HepG2 (cell line): ENCODE results near the gene R3HDM4. TPM values are rescaled to one million over a fixed set of nuclear protein-coding genes. Genes with fewer than 3 reads are reported as not detected.

Experiments used
- ATAC-seq: fragments of 200-7000 bp; cut with Tn5 transposase; 3 replicates; pipeline ENCODE4 v1.9.1; 2020; ENCODE audit warnings: mild to moderate bottlenecking, moderate library complexity
- BruUV-seq: library from RNA; stranded (reverse); fragments of 400-500 nt; replicated peaks from 2 replicates; lab custom pipeline; 2021; lab: Mats Ljungman, UMichigan
- CTCF ChIA-PET: fragments of 300-600 bp; formaldehyde crosslinking; extraction: SDS; loops from one replicate; lab custom pipeline; 2021; ENCODE audit warnings: low total read pairs, inconsistent platforms, low intra/inter-chr PET ratio; lab: Yijun Ruan, JAX
- POLR2A ChIA-PET: fragments of 350-600 bp; sonication (Branson Sonifier 250); formaldehyde crosslinking; loops from one replicate; lab custom pipeline; 2020; ENCODE audit warnings: antibody characterized with exemption, inconsistent platforms; lab: Yijun Ruan, JAX
- DNase-seq: peaks from one replicate; pipeline ENCODE4 v3.0.0-alpha.2; 2015; ENCODE audit warnings: low spot score
- FAIRE-seq: peaks from 3 replicates; lab custom pipeline; 2011; peaks lifted over from hg19 to GRCh38; lab: Jason Lieb, UNC
- H2AFZ ChIP-seq: one replicate; pipeline ENCODE4 v1.6.1; 2011; ENCODE audit warnings: low read length, inconsistent platforms
- H3K27ac ChIP-seq: fragments of 300-600 bp; 3 replicates; pipeline ENCODE4 v1.8.0; 2011; ENCODE audit warnings: mixed run types, mild to moderate bottlenecking, mixed read lengths, low read length, inconsistent platforms; ENCODE audit not compliant: insufficient read depth; ENCODE audit errors: extremely low read length
- H3K27me3 ChIP-seq, 2 experiments: fragments of 200-600 bp in 1 of 2; 2 replicates in 1 of 2; 3 replicates in 1 of 2; pipeline versions ENCODE4 v1.6.0 to v1.8.0; 2011; ENCODE audit warnings: low read length in 2 of 2, mild to moderate bottlenecking in 2 of 2, moderate library complexity in 2 of 2, inconsistent platforms in 1 of 2; ENCODE audit not compliant: insufficient read depth in 2 of 2, control insufficient read depth in 1 of 2
- H3K36me3 ChIP-seq, 2 experiments: fragments of 200-600 bp in 1 of 2; replicated peaks in 1 of 2; 2 replicates in 1 of 2; 3 replicates in 1 of 2; pipeline versions ENCODE4 v1.5.1 to v1.8.0; 2011; ENCODE audit warnings: low read length in 2 of 2, inconsistent platforms in 1 of 2; ENCODE audit not compliant: insufficient read depth in 2 of 2, control insufficient read depth in 1 of 2
- H3K4me1 ChIP-seq: 2 replicates; pipeline ENCODE4 v1.5.1; 2012; ENCODE audit warnings: low read length, inconsistent platforms; ENCODE audit not compliant: insufficient read depth
- H3K4me2 ChIP-seq: 2 replicates; pipeline ENCODE4 v1.6.0; 2011; ENCODE audit warnings: low read depth, low read length, inconsistent platforms
- H3K4me3 ChIP-seq, 3 experiments: fragments of 200-600 bp in 1 of 3; sonication (generic), shearing (Covaris generic) in 1 of 3; replicated peaks in 1 of 3; 2 replicates each; pipeline ENCODE4 v1.5.1; 2011 to 2016; ENCODE audit warnings: low read length in 3 of 3, inconsistent platforms in 2 of 3, low read depth in 2 of 3, mild to moderate bottlenecking in 2 of 3, control low read depth in 1 of 3, mixed read lengths in 1 of 3; ENCODE audit not compliant: insufficient read depth in 1 of 3
- H3K79me2 ChIP-seq: one replicate; pipeline ENCODE4 v1.6.1; 2011; ENCODE audit warnings: low read length, inconsistent platforms; ENCODE audit not compliant: insufficient read depth
- H3K9ac ChIP-seq: 2 replicates; pipeline ENCODE4 v1.6.0; 2011; ENCODE audit warnings: mild to moderate bottlenecking, low read depth, low read length, inconsistent platforms; ENCODE audit not compliant: insufficient read depth
- H3K9me3 ChIP-seq: 2 replicates; pipeline ENCODE4 v1.5.1; 2012; ENCODE audit warnings: mild to moderate bottlenecking, low read length
- H4K20me1 ChIP-seq: 2 replicates; pipeline ENCODE4 v1.6.0; 2011; ENCODE audit warnings: inconsistent platforms, mild to moderate bottlenecking, low read length, moderate library complexity; ENCODE audit not compliant: insufficient read depth
- AGO2 ChIP-seq: fragments of 200-400 bp; formaldehyde crosslinking; optimal IDR thresholded peaks from 2 replicates; pipeline ENCODE3; 2017; ENCODE audit warnings: mild to moderate bottlenecking, low read depth, low read length, moderate library complexity
- LCORL ChIP-seq, 2 experiments: fragments of 450-650 bp in 1 of 2; sonication (generic) in 1 of 2; formaldehyde crosslinking in 1 of 2; IDR thresholded peaks; 2 replicates each; pipeline versions ENCODE4 v1.5.0 to v1.6.1; 2017 to 2020; ENCODE audit warnings: antibody characterized with exemption in 1 of 2, missing genetic modification reagents in 1 of 2
- PAXIP1 ChIP-seq: sonication (generic); formaldehyde crosslinking; conservative IDR thresholded peaks from 2 replicates; pipeline ENCODE4 v1.4.0; 2020; ENCODE audit warnings: mild to moderate bottlenecking, missing genetic modification reagents, moderate library complexity
- PHF20 ChIP-seq: sonication (generic); formaldehyde crosslinking; IDR thresholded peaks from 2 replicates; pipeline ENCODE4 v1.5.0; 2020; ENCODE audit warnings: mild to moderate bottlenecking, missing genetic modification reagents
- SP140L ChIP-seq: sonication (generic); formaldehyde crosslinking; IDR thresholded peaks from 2 replicates; pipeline ENCODE4 v1.4.0; 2020; ENCODE audit warnings: missing genetic modification reagents, borderline replicate concordance
- ZBTB38 ChIP-seq: sonication (generic); formaldehyde crosslinking; IDR thresholded peaks from 2 replicates; pipeline ENCODE4 v1.5.1; 2020; ENCODE audit warnings: mild to moderate bottlenecking, missing genetic modification reagents
- ZFP36 ChIP-seq: fragments of 150-350 bp; IDR thresholded peaks from 2 replicates; pipeline ENCODE4 v1.6.1; 2018; ENCODE audit warnings: borderline replicate concordance, low read length, low read depth; ENCODE audit not compliant: partially characterized antibody
- ZNF207 ChIP-seq: fragments of 450-650 bp; IDR thresholded peaks from 2 replicates; pipeline ENCODE4 v1.6.1; 2016; ENCODE audit warnings: antibody characterized with exemption, borderline replicate concordance
- ZNF530 ChIP-seq: sonication (generic); formaldehyde crosslinking; IDR thresholded peaks from 2 replicates; pipeline ENCODE4 v1.5.0; 2020; ENCODE audit warnings: low read depth, mild to moderate bottlenecking, missing genetic modification reagents
- WGBS: methylation state at CpG from one replicate; pipeline ENCODE4 v1.1.6; 2017; ENCODE audit warnings: low lambda C conversion rate; 5-methylcytosine and 5-hydroxymethylcytosine counted together
- in situ Hi-C: cut with HindIII; loops from 2 replicates; pipeline ENCODE4 v1.10.0; 2017; ENCODE audit warnings: low pct_unique_long_range_greater_than_20kb; ENCODE audit not compliant: extremely low pct_ligation_motif_present
- intact Hi-C: fragments of 100-400 bp; cut with micrococcal nuclease; formaldehyde crosslinking; loops from one replicate; pipeline ENCODE4 v1.10.0; 2022; ENCODE audit not compliant: unreplicated experiment
- polyA plus RNA-seq, 8 experiments: library from polyadenylated mRNA; depleted of rRNA in 3 of 8; stranded (reverse) in 7 of 8; unstranded in 1 of 8; fragments of >200 nt; fragmentation: Illumina TruSeq in 4 of 8; extraction: Trizol in 4 of 8; gene quantifications; 2 replicates each; pipeline versions ENCODE4 v1.2.1 to v1.2.3, GENCODE V29; 2011 to 2016; ENCODE audit warnings: low read depth in 4 of 8, missing spikeins in 1 of 8, mixed read lengths in 1 of 8; ENCODE audit not compliant: insufficient read depth in 1 of 8
- total RNA-seq, 5 experiments: library from RNA; depleted of rRNA; stranded (reverse); fragments of >200 nt; fragmentation: Illumina TruSeq; extraction: Trizol; gene quantifications; 2 replicates each; pipeline ENCODE4 v1.2.3, GENCODE V29; 2016; ENCODE audit warnings: low read depth in 1 of 5
- TF ChIP-seq, protein P1 (sequence below): sonication (generic); formaldehyde crosslinking; IDR thresholded peaks from 2 replicates; pipeline ENCODE4 v1.4.0; 2020; ENCODE audit warnings: missing genetic modification reagents, mild to moderate bottlenecking, borderline replicate concordance
- TF ChIP-seq, protein P2 (sequence below): sonication (generic); formaldehyde crosslinking; IDR thresholded peaks from 2 replicates; pipeline ENCODE4 v1.5.1; 2020; ENCODE audit warnings: mild to moderate bottlenecking, missing genetic modification reagents, moderate library complexity

R3HDM4 gene
- total and polyA plus RNA-seq, 2 of the 13 experiments (the other 11 are each of a cell fraction or from before 2014, with no cell fraction given) = 26.2 to 26.9 TPM

DNA sequence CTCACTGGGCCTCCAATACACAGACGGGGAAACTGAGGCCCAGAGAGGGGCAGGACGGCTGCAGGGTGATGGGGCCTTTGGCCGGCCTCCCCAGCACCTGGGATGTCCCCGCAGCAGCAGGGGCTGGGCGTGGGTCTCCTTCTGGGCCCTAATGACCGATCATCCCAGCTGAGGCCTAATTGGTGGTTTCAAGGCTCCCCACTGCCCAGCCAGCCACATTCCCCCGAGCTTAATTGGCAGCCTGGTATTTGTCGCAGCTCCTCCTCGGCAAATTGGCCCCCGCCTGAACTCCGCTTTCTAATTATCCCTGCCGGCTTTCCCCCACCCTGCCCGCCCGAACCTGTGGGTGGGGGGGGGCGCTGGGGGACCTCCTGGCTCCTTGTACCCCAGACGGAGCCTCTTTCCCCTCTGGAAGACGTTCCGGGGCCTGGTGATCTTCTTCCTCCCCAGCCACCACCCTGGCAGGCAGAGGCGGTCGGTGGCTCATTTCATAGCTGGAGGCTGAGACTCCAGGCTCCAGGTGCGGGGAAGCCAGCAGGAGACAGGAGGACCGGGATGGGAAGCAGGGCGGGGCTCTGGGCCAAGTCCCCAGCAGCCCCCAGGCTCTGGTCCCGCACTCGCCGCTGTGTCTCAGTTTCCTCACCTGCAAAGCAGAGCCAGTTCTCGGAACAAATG is 43.9 kb upstream of the R3HDM4 start:
- in situ Hi-C loops = no loop called here
- Histone ChIP-seq H3K27ac (peak overlapping the region; percentile 99), H3K9ac (no peak overlapping the region), H3K4me3 (no peak overlapping the region), H2AFZ (no peak overlapping the region), H3K4me2 (no peak overlapping the region), H4K20me1 (no peaks in the 10 kb centered on the region), H3K36me3 (peaks cover 10 to 23% of the 10 kb centered on the region in 2 experiments; a peak in 4 of 5 replicates), H3K79me2 (peaks cover 74% of the 10 kb centered on the region), H3K27me3 (no peaks in the 10 kb centered on the region), H3K9me3 (no peaks in the 10 kb centered on the region), H3K4me1 (peaks cover 91% of the 10 kb centered on the region)
- no peak for FAIRE-seq
- BruUV-seq = no TSS peak
- DNase-seq = no peak
- ChIA-PET POLR2A (interaction anchor here (1.1 to 1.6 kb wide), 2 partner anchors 25 to 27 kb away, joined by 3 to 5 read pairs; partner anchors contain the start of gene WDR18), CTCF (no interaction called here)
- ATAC-seq = no peak
- intact Hi-C loops = no loop called here
- 91% methylated on average over 16 of the region's 27 CpGs for WGBS
- TF ChIP-seq, protein P1, sequence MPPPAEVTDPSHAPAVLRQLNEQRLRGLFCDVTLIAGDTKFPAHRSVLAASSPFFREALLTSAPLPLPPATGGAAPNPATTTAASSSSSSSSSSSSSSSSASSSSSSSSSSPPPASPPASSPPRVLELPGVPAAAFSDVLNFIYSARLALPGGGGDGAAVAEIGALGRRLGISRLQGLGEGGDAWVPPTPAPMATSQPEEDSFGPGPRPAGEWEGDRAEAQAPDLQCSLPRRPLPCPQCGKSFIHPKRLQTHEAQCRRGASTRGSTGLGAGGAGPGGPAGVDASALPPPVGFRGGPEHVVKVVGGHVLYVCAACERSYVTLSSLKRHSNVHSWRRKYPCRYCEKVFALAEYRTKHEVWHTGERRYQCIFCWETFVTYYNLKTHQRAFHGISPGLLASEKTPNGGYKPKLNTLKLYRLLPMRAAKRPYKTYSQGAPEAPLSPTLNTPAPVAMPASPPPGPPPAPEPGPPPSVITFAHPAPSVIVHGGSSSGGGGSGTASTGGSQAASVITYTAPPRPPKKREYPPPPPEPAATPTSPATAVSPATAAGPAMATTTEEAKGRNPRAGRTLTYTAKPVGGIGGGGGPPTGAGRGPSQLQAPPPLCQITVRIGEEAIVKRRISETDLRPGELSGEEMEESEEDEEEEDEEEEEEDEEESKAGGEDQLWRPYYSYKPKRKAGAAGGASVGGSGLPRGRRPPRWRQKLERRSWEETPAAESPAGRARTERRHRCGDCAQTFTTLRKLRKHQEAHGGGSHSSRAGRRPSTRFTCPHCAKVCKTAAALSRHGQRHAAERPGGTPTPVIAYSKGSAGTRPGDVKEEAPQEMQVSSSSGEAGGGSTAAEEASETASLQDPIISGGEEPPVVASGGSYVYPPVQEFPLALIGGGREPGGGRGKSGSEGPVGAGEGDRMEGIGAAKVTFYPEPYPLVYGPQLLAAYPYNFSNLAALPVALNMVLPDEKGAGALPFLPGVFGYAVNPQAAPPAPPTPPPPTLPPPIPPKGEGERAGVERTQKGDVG = 0 out of 2 replicates have a peak, but pooled peaks have one; percentile 17
- no peak for TF ChIP-seq SP140L (CRISPR knock-in tag)
- TF ChIP-seq ZNF207 = no peak
- TF ChIP-seq PAXIP1 (CRISPR knock-in tag) = no peak
- no peak for TF ChIP-seq ZNF530 (CRISPR knock-in tag)
- no peak for TF ChIP-seq LCORL (IDR thresholded peaks at IDR 0.05)
- no peak for TF ChIP-seq LCORL (CRISPR knock-in tag; IDR thresholded peaks at IDR 0.05)
- TF ChIP-seq, protein P2, sequence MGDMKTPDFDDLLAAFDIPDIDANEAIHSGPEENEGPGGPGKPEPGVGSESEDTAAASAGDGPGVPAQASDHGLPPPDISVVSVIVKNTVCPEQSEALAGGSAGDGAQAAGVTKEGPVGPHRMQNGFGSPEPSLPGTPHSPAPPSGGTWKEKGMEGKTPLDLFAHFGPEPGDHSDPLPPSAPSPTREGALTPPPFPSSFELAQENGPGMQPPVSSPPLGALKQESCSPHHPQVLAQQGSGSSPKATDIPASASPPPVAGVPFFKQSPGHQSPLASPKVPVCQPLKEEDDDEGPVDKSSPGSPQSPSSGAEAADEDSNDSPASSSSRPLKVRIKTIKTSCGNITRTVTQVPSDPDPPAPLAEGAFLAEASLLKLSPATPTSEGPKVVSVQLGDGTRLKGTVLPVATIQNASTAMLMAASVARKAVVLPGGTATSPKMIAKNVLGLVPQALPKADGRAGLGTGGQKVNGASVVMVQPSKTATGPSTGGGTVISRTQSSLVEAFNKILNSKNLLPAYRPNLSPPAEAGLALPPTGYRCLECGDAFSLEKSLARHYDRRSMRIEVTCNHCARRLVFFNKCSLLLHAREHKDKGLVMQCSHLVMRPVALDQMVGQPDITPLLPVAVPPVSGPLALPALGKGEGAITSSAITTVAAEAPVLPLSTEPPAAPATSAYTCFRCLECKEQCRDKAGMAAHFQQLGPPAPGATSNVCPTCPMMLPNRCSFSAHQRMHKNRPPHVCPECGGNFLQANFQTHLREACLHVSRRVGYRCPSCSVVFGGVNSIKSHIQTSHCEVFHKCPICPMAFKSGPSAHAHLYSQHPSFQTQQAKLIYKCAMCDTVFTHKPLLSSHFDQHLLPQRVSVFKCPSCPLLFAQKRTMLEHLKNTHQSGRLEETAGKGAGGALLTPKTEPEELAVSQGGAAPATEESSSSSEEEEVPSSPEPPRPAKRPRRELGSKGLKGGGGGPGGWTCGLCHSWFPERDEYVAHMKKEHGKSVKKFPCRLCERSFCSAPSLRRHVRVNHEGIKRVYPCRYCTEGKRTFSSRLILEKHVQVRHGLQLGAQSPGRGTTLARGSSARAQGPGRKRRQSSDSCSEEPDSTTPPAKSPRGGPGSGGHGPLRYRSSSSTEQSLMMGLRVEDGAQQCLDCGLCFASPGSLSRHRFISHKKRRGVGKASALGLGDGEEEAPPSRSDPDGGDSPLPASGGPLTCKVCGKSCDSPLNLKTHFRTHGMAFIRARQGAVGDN (CRISPR knock-in tag) = peak; percentile 12; the same call in 1 of the 2 replicates
- TF ChIP-seq PHF20 = no peak
- TF ChIP-seq ZFP36 = no peak
- TF ChIP-seq AGO2 = peak; percentile 70
- TF ChIP-seq ZBTB38 (CRISPR knock-in tag) = 0 out of 2 replicates have a peak, but pooled peaks have one; percentile 46
